Ovary (tissue), 3 donors: ENCODE data around the gene YJEFN3.

Experiments used
- CTCF ChIP-seq, 3 donors: fragments of 450-650 bp in 2 of 3; fragments of 200-600 bp in 1 of 3; IDR thresholded peaks; one replicate each; pipeline versions ENCODE4 v1.5.1 to v1.8.0; 2016 to 2022; ENCODE audit warnings: antibody characterized with exemption in 3 of 3, mild to moderate bottlenecking in 1 of 3
- EP300 ChIP-seq: sonication (generic); formaldehyde crosslinking; IDR thresholded peaks from one replicate; pipeline ENCODE4 v1.6.1; 2017; ENCODE audit warnings: antibody characterized with exemption
- donor health status: DM: no; HTN: no; CAD: no.

- TF ChIP-seq EP300 (no peak), CTCF (IDR thresholded peaks at IDR 0.05) (peak in 2 of 3 donors; percentile 15 to 26)
Observed at GRCh38 chr19:19554074-19555023, 25.6 kb downstream of the YJEFN3 start.
